Activated T-cell treated with anti-CD3 and anti-CD28 coated beads, Interleukin-2, amount 50 U/mL, for 24 hours (primary cell): ENCODE results near the gene TMC8.
"Not testable (repeated sequence)": the region's sequence is repeated elsewhere in the genome, so short reads cannot be mapped to it uniquely, and the experiment has no call there.

ENCODE experiments used
- DNase-seq: peaks from one replicate; pipeline ENCODE4 v3.0.0-alpha.2; 2020
- H3K27ac Mint-ChIP-seq: 2 replicates; pipeline ENCODE4 v1.8.0; 2020; ENCODE audit warnings: mild to moderate bottlenecking, mixed read lengths
- H3K27me3 Mint-ChIP-seq: 2 replicates; pipeline ENCODE4 v1.8.0; 2020; ENCODE audit warnings: mixed read lengths
- H3K36me3 Mint-ChIP-seq: 2 replicates; pipeline ENCODE4 v1.8.0; 2020; ENCODE audit warnings: low read depth, mixed read lengths
- H3K4me1 Mint-ChIP-seq: 2 replicates; pipeline ENCODE4 v1.8.0; 2020; ENCODE audit warnings: low read depth, mixed read lengths
- H3K4me3 Mint-ChIP-seq: 2 replicates; pipeline ENCODE4 v1.8.0; 2020; ENCODE audit warnings: mild to moderate bottlenecking, moderate library complexity, mixed read lengths
- H3K9me3 Mint-ChIP-seq: 2 replicates; pipeline ENCODE4 v1.8.0; 2020; ENCODE audit warnings: mixed read lengths

Gene TMC8

GRCh38 chr17:78130437-78131101, at the start of gene TMC8:
Gene TMC8 (plus strand): TSS chr17:78130771. CDS start chr17:78131589, 818 bp downstream.
- Mint-ChIP-seq H3K36me3 (peaks cover 54% of the 10 kb centered on the region), H3K27me3 (no peaks in the 10 kb centered on the region), H3K4me3 (peak within 1 kb of the TSS; percentile 93), H3K4me1 (peaks cover 70% of the 10 kb centered on the region), H3K9me3 (no peaks in the 10 kb centered on the region), H3K27ac (peak within 1 kb of the TSS; percentile 97)
- DNase-seq = peak; percentile 76

- Mint-ChIP-seq H3K27me3 (no peaks in the 10 kb centered on the region), H3K27ac (no peak overlapping the region), H3K36me3 (peaks cover 80% of the 10 kb centered on the region), H3K9me3 (no peaks in the 10 kb centered on the region), H3K4me1 (peaks cover 2% of the 10 kb centered on the region), H3K4me3 (no peak overlapping the region)
- DNase-seq = no peak
These were observed 49.0 kb upstream of the TMC8 start for GRCh38 chr17:78081551-78081950.

GRCh38 chr17:78082355-78082872, 48.2 kb upstream of the TMC8 start:
- DNase-seq, H3K27ac Mint-ChIP-seq, H3K4me3 Mint-ChIP-seq, H3K27me3 Mint-ChIP-seq, H3K4me1 Mint-ChIP-seq, H3K9me3 Mint-ChIP-seq: not testable (repeated sequence)
- H3K36me3 Mint-ChIP-seq = peaks cover 79% of the 10 kb centered on the region

- peaks cover 2% of the 10 kb centered on the region for H3K4me1 Mint-ChIP-seq
- no peak overlapping the region for H3K27ac Mint-ChIP-seq
- no peak overlapping the region for H3K4me3 Mint-ChIP-seq
- DNase-seq = no peak
- H3K36me3 Mint-ChIP-seq = peaks cover 79% of the 10 kb centered on the region
- no peaks in the 10 kb centered on the region for H3K27me3 Mint-ChIP-seq
- H3K9me3 Mint-ChIP-seq = no peaks in the 10 kb centered on the region
These were observed 47.6 kb upstream of the TMC8 start for GRCh38 chr17:78082988-78083387.

- H3K36me3 Mint-ChIP-seq = peaks cover 82% of the 10 kb centered on the region
- DNase-seq = no peak
- H3K27ac Mint-ChIP-seq = peak overlapping the region; percentile 5
These were observed 43.8 kb upstream of the TMC8 start for GRCh38 chr17:78086740-78087139.

GRCh38 chr17:78088529-78088928, 42.0 kb upstream of the TMC8 start:
- Mint-ChIP-seq H3K36me3 (peaks cover 82% of the 10 kb centered on the region), H3K4me1 (peaks cover 9% of the 10 kb centered on the region)

More at GRCh38 chr17:78086740-78087139, 43.8 kb upstream of the TMC8 start:
- Mint-ChIP-seq H3K4me1 (peaks cover 5% of the 10 kb centered on the region), H3K27me3 (no peaks in the 10 kb centered on the region), H3K9me3 (no peaks in the 10 kb centered on the region), H3K4me3 (no peak overlapping the region)

GRCh38 chr17:78089576-78090281, 40.8 kb upstream of the TMC8 start:
- Mint-ChIP-seq H3K36me3 (peaks cover 89% of the 10 kb centered on the region), H3K4me3 (no peak overlapping the region), H3K27me3 (no peaks in the 10 kb centered on the region), H3K4me1 (peaks cover 9% of the 10 kb centered on the region), H3K27ac (peak overlapping the region; percentile 65), H3K9me3 (no peaks in the 10 kb centered on the region)
- no peak for DNase-seq

More at GRCh38 chr17:78088529-78088928, 42.0 kb upstream of the TMC8 start:
- H3K9me3 Mint-ChIP-seq = no peaks in the 10 kb centered on the region
- peak overlapping the region; percentile 56 for H3K27ac Mint-ChIP-seq
- H3K27me3 Mint-ChIP-seq = no peaks in the 10 kb centered on the region
- DNase-seq = no peak
- H3K4me3 Mint-ChIP-seq = no peak overlapping the region

GRCh38 chr17:78092794-78093324, 37.7 kb upstream of the TMC8 start:
- Mint-ChIP-seq H3K36me3 (peaks cover 91% of the 10 kb centered on the region), H3K27ac (no peak overlapping the region), H3K27me3 (no peaks in the 10 kb centered on the region), H3K4me1 (peaks cover 7% of the 10 kb centered on the region), H3K9me3 (no peaks in the 10 kb centered on the region), H3K4me3 (no peak overlapping the region)
- DNase-seq = no peak

- no peak for DNase-seq
- H3K36me3 Mint-ChIP-seq = peaks cover 97% of the 10 kb centered on the region
These were observed 35.5 kb upstream of the TMC8 start for GRCh38 chr17:78095035-78095434.

GRCh38 chr17:78096093-78096492, 34.5 kb upstream of the TMC8 start:
- H3K9me3 Mint-ChIP-seq = no peaks in the 10 kb centered on the region
- no peak for DNase-seq
- no peaks in the 10 kb centered on the region for H3K27me3 Mint-ChIP-seq
- peaks cover 97% of the 10 kb centered on the region for H3K36me3 Mint-ChIP-seq
- H3K4me3 Mint-ChIP-seq = no peak overlapping the region
- no peak overlapping the region for H3K27ac Mint-ChIP-seq
- peaks cover 4% of the 10 kb centered on the region for H3K4me1 Mint-ChIP-seq

More at GRCh38 chr17:78095035-78095434, 35.5 kb upstream of the TMC8 start:
- no peaks in the 10 kb centered on the region for H3K9me3 Mint-ChIP-seq
- H3K27me3 Mint-ChIP-seq = no peaks in the 10 kb centered on the region
- peaks cover 4% of the 10 kb centered on the region for H3K4me1 Mint-ChIP-seq
- no peak overlapping the region for H3K4me3 Mint-ChIP-seq
- H3K27ac Mint-ChIP-seq = peak overlapping the region; percentile 1

- Mint-ChIP-seq H3K9me3 (no peaks in the 10 kb centered on the region), H3K4me1 (no peaks in the 10 kb centered on the region), H3K4me3 (no peak overlapping the region), H3K36me3 (peaks cover 86% of the 10 kb centered on the region), H3K27ac (peak overlapping the region; percentile 58), H3K27me3 (no peaks in the 10 kb centered on the region)
- DNase-seq = no peak
These were observed 29.5 kb upstream of the TMC8 start for GRCh38 chr17:78101112-78101511.

GRCh38 chr17:78101542-78101941, 29.0 kb upstream of the TMC8 start:
- Mint-ChIP-seq H3K4me1 (no peaks in the 10 kb centered on the region), H3K27ac (no peak overlapping the region), H3K27me3 (no peaks in the 10 kb centered on the region), H3K36me3 (peaks cover 82% of the 10 kb centered on the region), H3K4me3 (no peak overlapping the region), H3K9me3 (no peaks in the 10 kb centered on the region)
- no peak for DNase-seq

GRCh38 chr17:78103311-78103710, 27.3 kb upstream of the TMC8 start:
- no peaks in the 10 kb centered on the region for H3K27me3 Mint-ChIP-seq
- no peak overlapping the region for H3K27ac Mint-ChIP-seq
- no peak overlapping the region for H3K4me3 Mint-ChIP-seq
- no peaks in the 10 kb centered on the region for H3K9me3 Mint-ChIP-seq
- peaks cover 15% of the 10 kb centered on the region for H3K4me1 Mint-ChIP-seq
- peaks cover 78% of the 10 kb centered on the region for H3K36me3 Mint-ChIP-seq
- DNase-seq = no peak

GRCh38 chr17:78104540-78104941, 26.0 kb upstream of the TMC8 start:
- Mint-ChIP-seq H3K9me3 (no peaks in the 10 kb centered on the region), H3K4me1 (peaks cover 19% of the 10 kb centered on the region), H3K27ac (no peak overlapping the region), H3K4me3 (no peak overlapping the region), H3K36me3 (peaks cover 77% of the 10 kb centered on the region), H3K27me3 (no peaks in the 10 kb centered on the region)
- DNase-seq = no peak

- Mint-ChIP-seq H3K27ac (no peak overlapping the region), H3K4me1 (peaks cover 19% of the 10 kb centered on the region), H3K27me3 (no peaks in the 10 kb centered on the region), H3K4me3 (no peak overlapping the region), H3K9me3 (no peaks in the 10 kb centered on the region), H3K36me3 (peaks cover 77% of the 10 kb centered on the region)
- DNase-seq = no peak
These were observed 25.5 kb upstream of the TMC8 start for GRCh38 chr17:78105101-78105500.
